Panc1 (cell line): ENCODE data around the gene RMND1.
A peak's percentile ranks its signal among the peaks of the same experiment; 100 is the strongest.

ENCODE experiments used
- CTCF ChIP-seq: fragments of 450-650 bp; IDR thresholded peaks from 2 replicates; pipeline ENCODE4 v1.5.1; 2017; ENCODE audit warnings: mild to moderate bottlenecking
- POLR2AphosphoS5 ChIP-seq: IDR thresholded peaks from 2 replicates; pipeline ENCODE4 v1.6.1; 2012; ENCODE audit warnings: mild to moderate bottlenecking, low read depth, low read length, moderate library complexity
- REST ChIP-seq, 2 experiments: IDR thresholded peaks; 2 replicates each; pipeline ENCODE4 v1.6.1; 2011 to 2012; ENCODE audit warnings: low read depth in 2 of 2, control low read depth in 1 of 2, low read length in 1 of 2, mild to moderate bottlenecking in 1 of 2, moderate library complexity in 1 of 2; ENCODE audit not compliant: insufficient read depth in 1 of 2
- TCF7L2 ChIP-seq: IDR thresholded peaks from 2 replicates; pipeline ENCODE4 v1.6.1; 2011; ENCODE audit warnings: mild to moderate bottlenecking, low read depth, low read length, inconsistent platforms

GRCh38 chr6:151403919-151404308 is 48.0 kb downstream of the RMND1 start:
- TF ChIP-seq POLR2AphosphoS5 (peak; percentile 45; the same call in 1 of the 2 replicates), CTCF (no peak), REST (IDR thresholded peaks at IDR 0.05; ENCODE audit: insufficient read depth in 1 of 2, low read depth in 2 of 2, low read length in 1 of 2) (no peak), TCF7L2 (no peak)
